HepG2 (cell line): ENCODE measurements around the gene TESK1. TPM values are rescaled to one million over a fixed set of nuclear protein-coding genes. Genes with fewer than 3 reads are reported as not detected.

Experiments used
- ARNT ChIP-seq: fragments of 450-650 bp; IDR thresholded peaks from 2 replicates; pipeline ENCODE4 v1.6.1; 2017
- EEA1 ChIP-seq: sonication (generic); formaldehyde crosslinking; IDR thresholded peaks from 2 replicates; pipeline ENCODE4 v1.5.1; 2020; ENCODE audit warnings: mild to moderate bottlenecking, missing genetic modification reagents, borderline replicate concordance
- ESRRA ChIP-seq: sonication (generic); formaldehyde crosslinking; IDR thresholded peaks from 2 replicates; pipeline ENCODE4 v1.5.1; 2020; ENCODE audit warnings: mild to moderate bottlenecking, low read depth, missing genetic modification reagents
- FOXM1 ChIP-seq: sonication (generic); formaldehyde crosslinking; IDR thresholded peaks from 2 replicates; pipeline ENCODE4 v1.5.0; 2020; ENCODE audit warnings: missing genetic modification reagents
- FOXO1 ChIP-seq: sonication (generic); formaldehyde crosslinking; IDR thresholded peaks from 2 replicates; pipeline ENCODE4 v1.4.0; 2020; ENCODE audit warnings: missing genetic modification reagents
- HBP1 ChIP-seq: IDR thresholded peaks from 2 replicates; pipeline ENCODE4 v1.6.1; 2016; ENCODE audit warnings: low read depth, control low read depth
- JUND ChIP-seq: sonication (generic); formaldehyde crosslinking; IDR thresholded peaks from 2 replicates; pipeline ENCODE4 v1.8.0; 2022; ENCODE audit warnings: mild to moderate bottlenecking, missing genetic modification reagents
- MATR3 ChIP-seq: sonication (generic); formaldehyde crosslinking; IDR thresholded peaks from 2 replicates; pipeline ENCODE4 v1.4.0; 2020; ENCODE audit warnings: missing genetic modification reagents
- NR1H2 ChIP-seq: sonication (generic); formaldehyde crosslinking; IDR thresholded peaks from 2 replicates; pipeline ENCODE4 v1.8.1; 2022; ENCODE audit warnings: low read depth, missing genetic modification reagents, borderline replicate concordance
- PHF20 ChIP-seq: sonication (generic); formaldehyde crosslinking; IDR thresholded peaks from 2 replicates; pipeline ENCODE4 v1.5.0; 2020; ENCODE audit warnings: mild to moderate bottlenecking, missing genetic modification reagents
- PHF5A ChIP-seq: IDR thresholded peaks from one replicate; pipeline ENCODE4 v1.6.1; 2018; ENCODE audit warnings: low read depth, missing genetic modification reagents; ENCODE audit not compliant: unreplicated experiment
- POGZ ChIP-seq: sonication (generic); formaldehyde crosslinking; IDR thresholded peaks from 2 replicates; pipeline ENCODE4 v1.4.0; 2020; ENCODE audit warnings: mild to moderate bottlenecking, missing genetic modification reagents
- RORA ChIP-seq: sonication (generic); formaldehyde crosslinking; IDR thresholded peaks from 2 replicates; pipeline ENCODE4 v1.5.0; 2020; ENCODE audit warnings: mild to moderate bottlenecking, missing genetic modification reagents, moderate library complexity
- SMARCE1 ChIP-seq: fragments of 450-650 bp; IDR thresholded peaks from 2 replicates; pipeline ENCODE4 v1.6.1; 2017; ENCODE audit warnings: borderline replicate concordance
- TRIM22 ChIP-seq: fragments of 450-650 bp; IDR thresholded peaks from 2 replicates; pipeline ENCODE4 v1.6.1; 2017
- ZBTB20 ChIP-seq: sonication (generic); formaldehyde crosslinking; IDR thresholded peaks from 2 replicates; pipeline ENCODE4 v1.8.1; 2023; ENCODE audit warnings: missing genetic modification reagents, low read depth, mild to moderate bottlenecking, borderline replicate concordance
- ZBTB44 ChIP-seq: sonication (generic); formaldehyde crosslinking; IDR thresholded peaks from 2 replicates; pipeline ENCODE4 v1.4.0; 2020; ENCODE audit warnings: missing genetic modification reagents
- ZEB1 ChIP-seq: IDR thresholded peaks from 2 replicates; pipeline ENCODE4 v1.6.1; 2012; ENCODE audit warnings: mild to moderate bottlenecking, low read depth, inconsistent platforms; ENCODE audit not compliant: insufficient replicate concordance
- ZNF253 ChIP-seq: sonication (generic); formaldehyde crosslinking; IDR thresholded peaks from 2 replicates; pipeline ENCODE4 v1.8.0; 2022; ENCODE audit warnings: mild to moderate bottlenecking, missing genetic modification reagents, borderline replicate concordance
- ZNF512B ChIP-seq: sonication (generic); formaldehyde crosslinking; IDR thresholded peaks from 2 replicates; pipeline ENCODE4 v1.5.1; 2020; ENCODE audit warnings: missing genetic modification reagents, mild to moderate bottlenecking, borderline replicate concordance
- ZNF546 ChIP-seq: sonication (generic); formaldehyde crosslinking; conservative IDR thresholded peaks from 2 replicates; pipeline ENCODE4 v1.8.1; 2023; ENCODE audit warnings: mild to moderate bottlenecking, missing genetic modification reagents
- ZNF678 ChIP-seq: sonication (generic); formaldehyde crosslinking; IDR thresholded peaks from 2 replicates; pipeline ENCODE4 v1.4.0; 2020; ENCODE audit warnings: mild to moderate bottlenecking, missing genetic modification reagents
- ZNF691 ChIP-seq: sonication (generic); formaldehyde crosslinking; IDR thresholded peaks from 2 replicates; pipeline ENCODE4 v1.4.0; 2020; ENCODE audit warnings: missing genetic modification reagents, low read depth, mild to moderate bottlenecking, borderline replicate concordance
- ZNF780A ChIP-seq: sonication (generic); formaldehyde crosslinking; IDR thresholded peaks from 2 replicates; pipeline ENCODE4 v1.8.0; 2022; ENCODE audit warnings: mild to moderate bottlenecking, missing genetic modification reagents, moderate library complexity
- polyA plus RNA-seq, 8 experiments: library from polyadenylated mRNA; depleted of rRNA in 3 of 8; stranded (reverse) in 7 of 8; unstranded in 1 of 8; fragments of >200 nt; fragmentation: Illumina TruSeq in 4 of 8; extraction: Trizol in 4 of 8; gene quantifications; 2 replicates each; pipeline versions ENCODE4 v1.2.1 to v1.2.3, GENCODE V29; 2011 to 2016; ENCODE audit warnings: low read depth in 4 of 8, missing spikeins in 1 of 8, mixed read lengths in 1 of 8; ENCODE audit not compliant: insufficient read depth in 1 of 8
- total RNA-seq, 5 experiments: library from RNA; depleted of rRNA; stranded (reverse); fragments of >200 nt; fragmentation: Illumina TruSeq; extraction: Trizol; gene quantifications; 2 replicates each; pipeline ENCODE4 v1.2.3, GENCODE V29; 2016; ENCODE audit warnings: low read depth in 1 of 5

Gene TESK1
- total and polyA plus RNA-seq, 2 of the 13 experiments (the other 11 are each of a cell fraction or from before 2014, with no cell fraction given): 7.3 to 13.6 TPM

GRCh38 chr9:35603986-35604577, 980 bp upstream of the TESK1 start (continued):
- TF ChIP-seq ZBTB20 (CRISPR knock-in tag) (no peak), JUND (CRISPR knock-in tag) (no peak), ZEB1 (no peak), SMARCE1 (no peak), POGZ (CRISPR knock-in tag) (peak; percentile 100), ZNF253 (CRISPR knock-in tag) (no peak), ZNF546 (0 out of 2 replicates have a peak, but pooled peaks have one; percentile 9), PHF20 (CRISPR knock-in tag) (peak; percentile 79), FOXM1 (CRISPR knock-in tag) (no peak), ZNF512B (CRISPR knock-in tag) (0 out of 2 replicates have a peak, but pooled peaks have one; percentile 31), EEA1 (CRISPR knock-in tag) (no peak), FOXO1 (CRISPR knock-in tag) (no peak), MATR3 (no peak), ZNF691 (CRISPR knock-in tag) (no peak), ZNF780A (CRISPR knock-in tag) (no peak), ESRRA (CRISPR knock-in tag) (no peak; the same call in 1 of the 2 replicates), TRIM22 (no peak), HBP1 (CRISPR knock-in tag) (0 out of 2 replicates have a peak, but pooled peaks have one; percentile 43), ZNF678 (CRISPR knock-in tag) (no peak), ZBTB44 (CRISPR knock-in tag) (no peak), ARNT (no peak), RORA (CRISPR knock-in tag) (no peak), PHF5A (CRISPR knock-in tag) (peak; percentile 28), NR1H2 (no peak)
